ENCODE measurements around the gene TSPOAP1.

The TSPOAP1 gene

DNA sequence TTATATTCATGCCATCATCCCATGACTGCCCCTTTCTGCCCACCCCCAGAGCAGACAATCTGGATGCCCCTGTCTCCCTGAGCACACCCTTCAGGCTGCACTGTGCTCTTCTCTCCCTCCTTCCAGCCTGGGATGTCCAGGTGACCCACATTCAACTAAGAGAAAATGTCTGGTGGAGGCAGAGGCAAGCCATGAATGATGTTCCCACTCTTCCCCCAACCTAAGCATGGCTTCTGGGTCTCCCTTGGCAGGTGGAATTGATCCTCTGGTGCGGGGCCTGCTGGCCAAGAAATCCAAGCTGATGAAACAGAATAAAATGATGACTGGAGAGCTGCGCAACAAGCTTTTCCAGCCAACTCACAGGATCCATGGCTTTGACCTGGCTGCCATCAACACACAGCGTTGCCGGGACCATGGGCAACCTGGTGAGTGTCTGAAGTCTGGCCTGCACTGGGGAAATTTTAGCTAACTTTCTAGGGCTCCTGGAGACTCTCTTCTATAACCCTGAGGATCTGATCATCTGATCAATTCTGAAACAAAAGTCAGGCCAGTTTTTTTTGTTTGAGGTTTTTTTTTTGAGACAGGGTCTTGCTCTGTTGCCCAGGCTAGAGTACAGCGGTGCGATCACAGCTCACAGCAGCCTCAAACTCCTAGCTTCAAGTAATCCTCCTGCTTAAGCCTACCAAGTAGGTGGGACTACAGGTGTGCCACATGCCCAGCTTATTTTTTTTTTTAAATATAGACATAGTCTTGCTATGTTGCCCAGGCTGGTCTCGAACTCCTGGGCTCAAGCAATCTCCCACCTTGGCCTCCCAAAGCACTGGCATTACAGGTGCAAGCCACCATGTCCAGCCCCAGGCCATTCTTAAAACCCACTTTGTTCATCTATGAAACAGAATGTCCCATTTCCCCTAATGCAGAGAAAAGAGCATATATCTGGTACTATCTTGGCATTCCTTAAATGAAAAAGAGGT is 62.4 kb downstream of the TSPOAP1 start:
- WGBS = 94% methylated on average over 7 of the region's 7 CpGs
- Histone ChIP-seq H3K27me3 (ENCODE audit: insufficient read depth, low read length) (peaks cover 24% of the 10 kb centered on the region), H3K9me3 (ENCODE audit: insufficient read depth, low read depth, low read length) (no peaks in the 10 kb centered on the region), H3K27ac (ENCODE audit: low read depth, low read length) (no peak overlapping the region), H3K4me3 (ENCODE audit: low read length) (no peak overlapping the region), H3K36me3 (ENCODE audit: insufficient read depth, low read length) (no peaks in the 10 kb centered on the region), H3K9ac (ENCODE audit: low read depth, low read length) (no peak overlapping the region), H3K4me1 (ENCODE audit: insufficient read depth, low read length) (no peaks in the 10 kb centered on the region)

DNA sequence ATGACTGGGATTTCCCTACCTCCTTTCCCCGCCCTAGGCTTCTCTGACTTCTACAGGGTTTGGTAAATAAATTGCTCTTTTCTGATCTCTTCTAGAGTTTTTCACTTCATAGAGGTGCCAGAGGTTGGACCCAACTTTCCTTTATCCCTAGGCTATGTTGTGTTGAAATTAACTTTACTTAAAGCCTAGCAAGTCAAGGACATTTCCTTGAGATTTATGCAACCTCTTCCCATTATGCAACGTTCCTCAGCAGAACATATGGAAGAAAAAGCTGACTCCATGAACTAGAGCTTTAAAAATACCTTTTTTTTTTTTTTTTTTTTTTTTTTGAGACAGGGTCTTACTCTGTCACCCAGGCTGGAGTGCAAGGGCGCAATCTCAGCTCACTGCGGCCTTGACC is 63.3 kb downstream of the TSPOAP1 start:
- no peak overlapping the region for H3K27ac ChIP-seq (ENCODE audit: low read depth, low read length)
- no peaks in the 10 kb centered on the region for H3K9me3 ChIP-seq (ENCODE audit: insufficient read depth, low read depth, low read length)
- H3K27me3 ChIP-seq (ENCODE audit: insufficient read depth, low read length) = peaks cover 33% of the 10 kb centered on the region
- no peaks in the 10 kb centered on the region for H3K4me1 ChIP-seq (ENCODE audit: insufficient read depth, low read length)
- H3K4me3 ChIP-seq (ENCODE audit: low read length) = no peak overlapping the region
- H3K9ac ChIP-seq (ENCODE audit: low read depth, low read length) = no peak overlapping the region
- 80% methylated on average over 3 of the region's 4 CpGs for WGBS
- H3K36me3 ChIP-seq (ENCODE audit: insufficient read depth, low read length) = no peaks in the 10 kb centered on the region

DNA sequence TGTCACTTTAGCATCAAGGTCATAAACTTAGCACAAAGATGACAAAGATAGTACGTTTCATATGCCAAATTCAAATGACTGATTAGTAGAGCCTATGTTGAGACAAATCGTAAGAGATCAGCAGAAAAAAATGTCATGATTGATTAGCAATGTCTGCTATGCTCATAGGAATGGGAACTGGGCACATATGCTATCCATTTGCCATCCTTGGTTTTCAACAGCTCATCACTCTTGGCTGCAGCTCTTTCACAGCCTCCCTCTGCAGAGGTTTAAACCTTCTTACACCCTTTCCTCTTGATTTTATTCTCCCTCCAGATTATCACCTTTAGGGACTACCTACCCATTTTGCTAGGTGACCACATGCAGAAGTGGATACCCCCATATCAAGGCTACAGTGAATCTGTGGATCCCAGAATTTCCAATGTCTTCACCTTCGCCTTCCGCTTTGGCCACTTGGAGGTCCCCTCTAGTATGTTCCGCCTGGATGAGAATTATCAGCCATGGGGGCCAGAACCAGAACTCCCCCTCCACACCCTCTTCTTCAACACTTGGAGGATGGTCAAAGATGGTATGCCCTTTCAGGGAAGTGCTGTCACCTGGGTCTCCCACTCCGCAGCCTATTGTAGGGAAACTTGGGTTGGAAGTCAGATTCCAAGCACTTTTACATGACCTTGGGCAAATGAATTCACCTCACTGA is 64.0 kb downstream of the TSPOAP1 start:
- WGBS = 84% methylated on average over 6 of the region's 6 CpGs
- Histone ChIP-seq H3K4me1 (ENCODE audit: insufficient read depth, low read length) (no peaks in the 10 kb centered on the region), H3K27me3 (ENCODE audit: insufficient read depth, low read length) (peaks cover 39% of the 10 kb centered on the region), H3K9ac (ENCODE audit: low read depth, low read length) (no peak overlapping the region), H3K36me3 (ENCODE audit: insufficient read depth, low read length) (no peaks in the 10 kb centered on the region), H3K27ac (ENCODE audit: low read depth, low read length) (no peak overlapping the region), H3K9me3 (ENCODE audit: insufficient read depth, low read depth, low read length) (no peaks in the 10 kb centered on the region), H3K4me3 (ENCODE audit: low read length) (no peak overlapping the region)

DNA sequence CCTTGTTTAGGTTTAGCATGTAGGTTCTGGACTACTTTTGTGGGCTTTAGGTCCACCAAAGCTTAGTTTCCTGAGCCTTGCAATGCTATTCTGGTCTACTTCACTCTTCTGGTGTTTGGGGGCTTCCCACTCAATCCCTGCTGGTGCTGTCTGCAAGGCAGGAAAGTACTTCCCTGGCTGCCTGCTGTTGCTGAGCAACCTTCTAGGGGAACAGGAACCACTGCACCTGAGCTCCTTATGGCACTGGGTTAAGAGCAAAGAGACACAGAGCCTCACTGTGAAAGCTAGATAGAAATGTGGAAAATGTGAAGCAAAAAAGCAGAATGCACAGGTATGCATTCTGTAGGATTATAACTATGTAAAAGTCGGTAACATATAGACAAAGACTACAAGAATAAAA is 64.8 kb downstream of the TSPOAP1 start:
- Histone ChIP-seq H3K27ac (ENCODE audit: low read depth, low read length) (no peak overlapping the region), H3K4me1 (ENCODE audit: insufficient read depth, low read length) (no peaks in the 10 kb centered on the region), H3K27me3 (ENCODE audit: insufficient read depth, low read length) (peaks cover 47% of the 10 kb centered on the region), H3K4me3 (ENCODE audit: low read length) (no peak overlapping the region), H3K9me3 (ENCODE audit: insufficient read depth, low read depth, low read length) (no peaks in the 10 kb centered on the region), H3K36me3 (ENCODE audit: insufficient read depth, low read length) (no peaks in the 10 kb centered on the region), H3K9ac (ENCODE audit: low read depth, low read length) (no peak overlapping the region)
- WGBS = no CpG with 5 or more reads among the region's 1 CpG

DNA sequence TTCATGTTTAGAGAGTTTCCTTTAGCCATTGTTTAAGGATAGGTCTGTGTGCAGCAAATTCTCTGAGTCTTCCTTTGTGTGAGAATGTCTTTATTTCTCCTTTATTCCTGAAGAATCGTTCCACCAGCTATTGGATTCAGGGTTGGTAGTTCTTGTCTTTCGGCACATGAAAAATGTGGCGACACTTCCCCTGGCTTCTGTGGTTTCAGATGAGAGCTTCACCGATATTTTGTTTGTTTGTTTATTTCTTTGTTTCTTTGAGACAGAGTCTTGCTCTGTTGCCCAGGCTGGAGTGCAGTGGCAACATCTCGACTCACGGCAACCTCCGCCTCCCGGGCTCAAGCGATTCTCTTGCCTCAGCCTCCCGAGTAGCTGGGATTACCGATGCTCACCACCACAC is 66.4 kb downstream of the TSPOAP1 start:
- H3K9ac ChIP-seq (ENCODE audit: low read depth, low read length) = no peak overlapping the region
- 94% methylated on average over 10 of the region's 11 CpGs for WGBS
- no peaks in the 10 kb centered on the region for H3K4me1 ChIP-seq (ENCODE audit: insufficient read depth, low read length)
- peaks cover 60% of the 10 kb centered on the region for H3K27me3 ChIP-seq (ENCODE audit: insufficient read depth, low read length)
- H3K27ac ChIP-seq (ENCODE audit: low read depth, low read length) = no peak overlapping the region
- no peaks in the 10 kb centered on the region for H3K9me3 ChIP-seq (ENCODE audit: insufficient read depth, low read depth, low read length)
- H3K4me3 ChIP-seq (ENCODE audit: low read length) = no peak overlapping the region
- no peaks in the 10 kb centered on the region for H3K36me3 ChIP-seq (ENCODE audit: insufficient read depth, low read length)

DNA sequence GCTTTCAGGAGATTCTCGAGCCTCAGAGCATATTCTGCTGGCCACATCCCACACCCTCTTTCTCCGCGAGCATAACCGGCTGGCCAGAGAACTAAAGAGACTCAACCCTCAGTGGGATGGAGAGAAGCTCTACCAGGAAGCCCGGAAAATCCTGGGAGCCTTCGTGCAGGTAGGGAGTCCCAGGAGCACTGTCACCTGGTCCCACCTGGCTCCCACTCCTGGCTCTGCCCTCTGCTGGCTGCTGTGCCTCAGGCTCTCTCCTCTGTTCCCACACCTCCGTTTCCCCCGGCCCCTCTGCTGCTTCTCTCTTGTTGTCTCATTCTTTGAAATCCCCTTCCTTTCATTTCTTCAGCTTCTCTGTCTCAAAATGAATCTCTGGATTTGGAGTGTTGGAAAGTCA is 73.8 kb downstream of the TSPOAP1 start:
- Histone ChIP-seq H3K27me3 (ENCODE audit: insufficient read depth, low read length) (peaks cover 69% of the 10 kb centered on the region), H3K9ac (ENCODE audit: low read depth, low read length) (no peak overlapping the region), H3K36me3 (ENCODE audit: insufficient read depth, low read length) (no peaks in the 10 kb centered on the region), H3K27ac (ENCODE audit: low read depth, low read length) (no peak overlapping the region), H3K4me1 (ENCODE audit: insufficient read depth, low read length) (no peaks in the 10 kb centered on the region), H3K9me3 (ENCODE audit: insufficient read depth, low read depth, low read length) (no peaks in the 10 kb centered on the region), H3K4me3 (ENCODE audit: low read length) (no peak overlapping the region)
- WGBS = 38% methylated on average over 8 of the region's 8 CpGs

DNA sequence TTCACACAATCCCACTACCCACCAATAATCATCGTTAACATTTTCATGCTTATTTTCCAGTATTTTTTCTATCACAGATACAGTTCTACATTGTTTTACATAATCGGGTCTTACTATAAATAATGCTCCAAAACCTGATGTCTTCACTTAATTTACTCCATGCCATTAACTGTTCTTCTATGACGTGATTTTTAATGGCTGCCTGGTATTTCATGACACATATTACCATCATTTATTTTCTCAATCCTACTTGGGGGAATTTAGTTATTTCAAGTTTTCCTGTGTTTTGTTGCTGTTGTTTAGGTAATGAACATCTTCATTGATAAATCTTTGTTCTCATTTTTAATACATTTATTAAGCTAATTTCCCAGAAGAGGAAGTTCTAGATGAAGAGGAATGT is 75.5 kb downstream of the TSPOAP1 start:
- Histone ChIP-seq H3K27me3 (ENCODE audit: insufficient read depth, low read length) (peaks cover 70% of the 10 kb centered on the region), H3K4me3 (ENCODE audit: low read length) (no peak overlapping the region), H3K9me3 (ENCODE audit: insufficient read depth, low read depth, low read length) (no peaks in the 10 kb centered on the region), H3K36me3 (ENCODE audit: insufficient read depth, low read length) (no peaks in the 10 kb centered on the region), H3K27ac (ENCODE audit: low read depth, low read length) (no peak overlapping the region), H3K4me1 (ENCODE audit: insufficient read depth, low read length) (no peaks in the 10 kb centered on the region; the same call in 1 of the 2 replicates), H3K9ac (ENCODE audit: low read depth, low read length) (no peak overlapping the region)
- WGBS = 96% methylated on average over 3 of the region's 3 CpGs

DNA sequence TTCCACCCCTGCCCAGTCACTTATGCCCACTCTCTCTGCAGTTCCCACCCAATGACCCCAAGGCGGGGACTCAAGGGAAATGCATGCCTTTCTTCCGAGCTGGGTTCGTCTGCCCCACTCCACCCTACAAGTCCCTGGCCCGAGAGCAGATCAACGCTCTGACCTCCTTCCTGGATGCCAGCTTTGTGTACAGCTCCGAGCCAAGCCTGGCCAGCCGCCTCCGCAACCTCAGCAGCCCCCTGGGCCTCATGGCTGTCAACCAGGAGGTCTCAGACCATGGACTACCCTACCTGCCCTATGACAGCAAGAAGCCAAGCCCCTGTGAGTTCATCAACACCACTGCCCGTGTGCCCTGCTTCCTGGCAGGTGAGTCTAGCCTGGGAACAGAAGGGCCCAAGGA is 76.5 kb downstream of the TSPOAP1 start:
- peaks cover 72% of the 10 kb centered on the region for H3K27me3 ChIP-seq (ENCODE audit: insufficient read depth, low read length)
- H3K36me3 ChIP-seq (ENCODE audit: insufficient read depth, low read length) = no peaks in the 10 kb centered on the region
- 75% methylated on average over 9 of the region's 9 CpGs for WGBS
- H3K4me1 ChIP-seq (ENCODE audit: insufficient read depth, low read length) = no peaks in the 10 kb centered on the region; the same call in 1 of the 2 replicates
- no peak overlapping the region for H3K4me3 ChIP-seq (ENCODE audit: low read length)
- no peak overlapping the region for H3K9ac ChIP-seq (ENCODE audit: low read depth, low read length)
- H3K9me3 ChIP-seq (ENCODE audit: insufficient read depth, low read depth, low read length) = no peaks in the 10 kb centered on the region
- H3K27ac ChIP-seq (ENCODE audit: low read depth, low read length) = no peak overlapping the region

Data from HUES64 (cell line).